H9 (cell line): ENCODE results near the gene TBC1D1. TPM values are rescaled to one million over a fixed set of nuclear protein-coding genes. Genes with fewer than 3 reads are reported as not detected.

Experiments
- DNase-seq: peaks from one replicate; pipeline ENCODE4 v3.0.0-alpha.2; 2017
- H2AFZ ChIP-seq: one replicate; pipeline ENCODE4 v1.6.1; 2013; ENCODE audit warnings: mild to moderate bottlenecking, low read length, control low read depth, moderate library complexity
- H2AK5ac ChIP-seq: 2 replicates; pipeline ENCODE4 v1.6.1; 2013; ENCODE audit warnings: low read length, control low read depth, mixed read lengths; ENCODE audit not compliant: insufficient read length
- H2BK120ac ChIP-seq: one replicate; pipeline ENCODE4 v1.6.1; 2013; ENCODE audit warnings: low read depth, mild to moderate bottlenecking, low read length, control low read depth, inconsistent platforms; ENCODE audit not compliant: poor library complexity, severe bottlenecking
- H2BK12ac ChIP-seq: 2 replicates; pipeline ENCODE4 v1.6.1; 2013; ENCODE audit warnings: low read length, control low read depth, mixed read lengths, low read depth; ENCODE audit not compliant: insufficient read length
- H2BK15ac ChIP-seq: 2 replicates; pipeline ENCODE4 v1.6.1; 2013; ENCODE audit warnings: low read depth, low read length, control low read depth
- H2BK20ac ChIP-seq: one replicate; pipeline ENCODE4 v1.6.1; 2013; ENCODE audit warnings: low read depth, mild to moderate bottlenecking, low read length, control low read depth, inconsistent platforms; ENCODE audit not compliant: poor library complexity, severe bottlenecking
- H2BK5ac ChIP-seq: 2 replicates; pipeline ENCODE4 v1.6.1; 2013; ENCODE audit warnings: low read length, control low read depth, mixed read lengths; ENCODE audit not compliant: insufficient read length
- H3K14ac ChIP-seq: 2 replicates; pipeline ENCODE4 v1.6.1; 2013; ENCODE audit warnings: low read length, control low read depth; ENCODE audit not compliant: insufficient read depth
- H3K18ac ChIP-seq: 2 replicates; pipeline ENCODE4 v1.6.1; 2013; ENCODE audit warnings: low read depth, mild to moderate bottlenecking, mixed read lengths, low read length, control low read depth; ENCODE audit not compliant: insufficient read length
- H3K23ac ChIP-seq: 2 replicates; pipeline ENCODE4 v1.6.1; 2013; ENCODE audit warnings: low read length, control low read depth, mixed read lengths, low read depth; ENCODE audit not compliant: insufficient read length
- H3K23me2 ChIP-seq: 2 replicates; pipeline ENCODE4 v1.6.1; 2013; ENCODE audit warnings: low read depth, mild to moderate bottlenecking, mixed read lengths, low read length, control low read depth; ENCODE audit not compliant: insufficient read length, poor library complexity, severe bottlenecking
- H3K27ac ChIP-seq: 2 replicates; pipeline ENCODE4 v1.5.1; 2013; ENCODE audit warnings: low read length, control low read depth, mixed read lengths, low read depth; ENCODE audit not compliant: insufficient read length
- H3K27me3 ChIP-seq: 2 replicates; pipeline ENCODE4 v1.6.1; 2013; ENCODE audit warnings: low read length, control low read depth, inconsistent platforms; ENCODE audit not compliant: insufficient read depth
- H3K4ac ChIP-seq: 2 replicates; pipeline ENCODE4 v1.6.1; 2013; ENCODE audit warnings: low read depth, mild to moderate bottlenecking, control low read depth, inconsistent platforms, low read length, moderate library complexity
- H3K4me1 ChIP-seq: 2 replicates; pipeline ENCODE4 v1.6.1; 2013; ENCODE audit warnings: low read length, control low read depth, inconsistent platforms; ENCODE audit not compliant: insufficient read depth
- H3K4me2 ChIP-seq: 2 replicates; pipeline ENCODE4 v1.6.1; 2013; ENCODE audit warnings: low read length, control low read depth, mixed read lengths; ENCODE audit not compliant: insufficient read length, insufficient read depth
- H3K56ac ChIP-seq: 2 replicates; pipeline ENCODE4 v1.6.1; 2013; ENCODE audit warnings: low read depth, mild to moderate bottlenecking, mixed read lengths, low read length, control low read depth; ENCODE audit not compliant: insufficient read length
- H3K79me1 ChIP-seq: 2 replicates; pipeline ENCODE4 v1.6.1; 2013; ENCODE audit warnings: low read depth, mild to moderate bottlenecking, moderate library complexity, low read length, control low read depth, inconsistent platforms; ENCODE audit not compliant: insufficient read depth, poor library complexity, severe bottlenecking
- H3K79me2 ChIP-seq: 2 replicates; pipeline ENCODE4 v1.6.1; 2013; ENCODE audit warnings: low read length, control low read depth, inconsistent platforms; ENCODE audit not compliant: insufficient read depth
- H3K9ac ChIP-seq: 2 replicates; pipeline ENCODE4 v1.6.1; 2013; ENCODE audit warnings: low read length, control low read depth, mixed read lengths; ENCODE audit not compliant: insufficient read length; ENCODE audit errors: extremely low read depth
- H3K9me3 ChIP-seq: one replicate; pipeline ENCODE4 v1.6.1; 2013; ENCODE audit warnings: low read depth, low read length, inconsistent platforms; ENCODE audit not compliant: control insufficient read depth
- H3T11ph ChIP-seq: one replicate; pipeline ENCODE4 v1.6.1; 2013; ENCODE audit warnings: mild to moderate bottlenecking, low read length, control low read depth, inconsistent platforms
- H4K20me1 ChIP-seq: one replicate; pipeline ENCODE4 v1.6.1; 2013; ENCODE audit not compliant: control insufficient read depth, insufficient read length, insufficient read depth
- H4K5ac ChIP-seq: 2 replicates; pipeline ENCODE4 v1.6.1; 2013; ENCODE audit warnings: low read depth, mild to moderate bottlenecking, mixed read lengths, low read length, control low read depth; ENCODE audit not compliant: insufficient read length
- H4K8ac ChIP-seq: replicated peaks from 2 replicates; pipeline ENCODE4 v1.6.1; 2013; ENCODE audit warnings: low read length, control low read depth, mixed read lengths, low read depth; ENCODE audit not compliant: insufficient read length
- H4K91ac ChIP-seq: 2 replicates; pipeline ENCODE4 v1.6.1; 2013; ENCODE audit warnings: low read depth, mild to moderate bottlenecking, moderate library complexity, mixed read lengths, low read length, control low read depth; ENCODE audit not compliant: insufficient read length
- H3K27ac Mint-ChIP-seq, 3 experiments: 2 replicates in 2 of 3; 3 replicates in 1 of 3; pipeline ENCODE4 v1.8.0; 2020 to 2021; ENCODE audit warnings: mixed read lengths in 3 of 3, mild to moderate bottlenecking in 1 of 3, moderate library complexity in 1 of 3
- H3K27me3 Mint-ChIP-seq: 2 replicates; pipeline ENCODE4 v1.8.0; 2021; ENCODE audit warnings: low read depth, mild to moderate bottlenecking, moderate library complexity, mixed read lengths
- H3K36me3 Mint-ChIP-seq, 3 experiments: 2 replicates in 2 of 3; 3 replicates in 1 of 3; pipeline ENCODE4 v1.8.0; 2020 to 2021; ENCODE audit warnings: low read depth in 3 of 3, mixed read lengths in 3 of 3; ENCODE audit not compliant: insufficient read depth in 1 of 3
- H3K4me1 Mint-ChIP-seq, 2 experiments: 2 replicates each; pipeline ENCODE4 v1.8.0; 2020; ENCODE audit warnings: mixed read lengths in 2 of 2
- H3K4me3 Mint-ChIP-seq, 2 experiments: 2 replicates in 1 of 2; 3 replicates in 1 of 2; pipeline ENCODE4 v1.8.0; 2020 to 2021; ENCODE audit warnings: mild to moderate bottlenecking in 2 of 2, mixed read lengths in 2 of 2, moderate library complexity in 1 of 2
- H3K9me3 Mint-ChIP-seq, 2 experiments: 2 replicates in 1 of 2; 3 replicates in 1 of 2; pipeline ENCODE4 v1.8.0; 2020; ENCODE audit warnings: mild to moderate bottlenecking in 2 of 2, mixed read lengths in 2 of 2, moderate library complexity in 1 of 2
- WGBS: extraction: QIAGEN DNeasy Blood & Tissue Kit; methylation state at CpG from one replicate; pipeline ENCODE4 v1.1.7; 2013; ENCODE audit warnings: missing lambda C conversion rate, low lambda C conversion rate, mixed read lengths; ENCODE audit not compliant: insufficient read length; ENCODE audit errors: extremely low coverage; 5-methylcytosine and 5-hydroxymethylcytosine counted together
- total RNA-seq: library from RNA; stranded (reverse); gene quantifications from 2 replicates; pipeline ENCODE4 v1.2.1, GENCODE V29; 2021
- TF ChIP-seq, protein P1 (sequence below): fragments of 200-600 bp; sonication (generic); conservative IDR thresholded peaks from 3 replicates; pipeline ENCODE4 v1.8.0; 2021; ENCODE audit warnings: antibody characterized with exemption, mild to moderate bottlenecking

TBC1D1 gene
- total RNA-seq, 1 experiment from 2014 or later, result 109 TPM

DNA sequence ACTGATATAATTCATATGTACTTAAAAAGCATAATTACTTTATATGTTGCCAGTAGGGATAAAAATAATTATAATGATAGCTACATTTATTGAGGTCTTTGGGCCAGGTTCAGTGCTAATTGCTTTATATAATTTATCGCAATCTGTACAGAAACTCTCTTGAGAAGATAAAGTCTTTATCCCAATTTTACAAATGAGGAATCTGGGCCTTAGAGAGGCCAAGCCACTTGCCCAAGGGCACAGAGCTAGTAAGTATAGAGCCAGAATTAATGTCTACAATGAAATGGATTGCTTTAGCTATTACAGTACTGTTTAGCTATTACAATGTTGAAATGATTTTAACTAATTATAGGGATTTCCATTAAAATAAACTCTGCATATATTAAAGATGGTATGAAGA is 30.6 kb upstream of the TBC1D1 start:
- DNase-seq, result no peak
- H3K4ac ChIP-seq, result no peak overlapping the region
- no peaks in the 10 kb centered on the region for H3K4me1 ChIP-seq
- no peak overlapping the region for H2BK20ac ChIP-seq
- Mint-ChIP-seq H3K27ac (no peak overlapping the region), H3K4me3 (no peak overlapping the region), H3K27me3 (no peaks in the 10 kb centered on the region), H3K36me3 (peaks cover 4 to 25% (median 8%) of the 10 kb centered on the region in 3 experiments; a peak in 5 of 7 replicates), H3K4me1 (no peaks in the 10 kb centered on the region), H3K9me3 (no peaks in the 10 kb centered on the region)
- H4K20me1 ChIP-seq, result no peaks in the 10 kb centered on the region
- H3T11ph ChIP-seq, result no peak overlapping the region
- TF ChIP-seq, protein P1, sequence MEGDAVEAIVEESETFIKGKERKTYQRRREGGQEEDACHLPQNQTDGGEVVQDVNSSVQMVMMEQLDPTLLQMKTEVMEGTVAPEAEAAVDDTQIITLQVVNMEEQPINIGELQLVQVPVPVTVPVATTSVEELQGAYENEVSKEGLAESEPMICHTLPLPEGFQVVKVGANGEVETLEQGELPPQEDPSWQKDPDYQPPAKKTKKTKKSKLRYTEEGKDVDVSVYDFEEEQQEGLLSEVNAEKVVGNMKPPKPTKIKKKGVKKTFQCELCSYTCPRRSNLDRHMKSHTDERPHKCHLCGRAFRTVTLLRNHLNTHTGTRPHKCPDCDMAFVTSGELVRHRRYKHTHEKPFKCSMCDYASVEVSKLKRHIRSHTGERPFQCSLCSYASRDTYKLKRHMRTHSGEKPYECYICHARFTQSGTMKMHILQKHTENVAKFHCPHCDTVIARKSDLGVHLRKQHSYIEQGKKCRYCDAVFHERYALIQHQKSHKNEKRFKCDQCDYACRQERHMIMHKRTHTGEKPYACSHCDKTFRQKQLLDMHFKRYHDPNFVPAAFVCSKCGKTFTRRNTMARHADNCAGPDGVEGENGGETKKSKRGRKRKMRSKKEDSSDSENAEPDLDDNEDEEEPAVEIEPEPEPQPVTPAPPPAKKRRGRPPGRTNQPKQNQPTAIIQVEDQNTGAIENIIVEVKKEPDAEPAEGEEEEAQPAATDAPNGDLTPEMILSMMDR, result no peak
- no peaks in the 10 kb centered on the region for H3K9me3 ChIP-seq
- no peaks in the 10 kb centered on the region for H3K27me3 ChIP-seq
- no peak overlapping the region for H3K27ac ChIP-seq
- H2AK5ac ChIP-seq, result no peak overlapping the region
- H2BK12ac ChIP-seq, result no peak overlapping the region
- H2AFZ ChIP-seq, result no peak overlapping the region
- no peak overlapping the region for H4K8ac ChIP-seq
- H3K79me2 ChIP-seq, result no peaks in the 10 kb centered on the region
- H3K4me2 ChIP-seq, result no peak overlapping the region
- H3K23ac ChIP-seq, result no peak overlapping the region
- H2BK5ac ChIP-seq, result no peak overlapping the region
- no peak overlapping the region for H2BK120ac ChIP-seq
- no peak overlapping the region for H3K18ac ChIP-seq
- H4K91ac ChIP-seq, result no peak overlapping the region
- no peak overlapping the region for H2BK15ac ChIP-seq
- no peaks in the 10 kb centered on the region for H3K79me1 ChIP-seq
- no peak overlapping the region for H3K56ac ChIP-seq
- WGBS, result no CpG with 5 or more reads among the region's 1 CpG
- H3K23me2 ChIP-seq, result no peaks in the 10 kb centered on the region
- H4K5ac ChIP-seq, result no peak overlapping the region
- no peak overlapping the region for H3K9ac ChIP-seq
- no peak overlapping the region for H3K14ac ChIP-seq
